Ecto neural progenitor cell (in vitro differentiated cells): ENCODE results near the gene HES4.
A peak's percentile ranks its signal among the peaks of the same experiment; 100 is the strongest.

Experiments used
- DNase-seq: peaks from one replicate; pipeline ENCODE4 v3.0.0-alpha.2; 2018; ENCODE audit warnings: low spot score

HES4 gene

DNA sequence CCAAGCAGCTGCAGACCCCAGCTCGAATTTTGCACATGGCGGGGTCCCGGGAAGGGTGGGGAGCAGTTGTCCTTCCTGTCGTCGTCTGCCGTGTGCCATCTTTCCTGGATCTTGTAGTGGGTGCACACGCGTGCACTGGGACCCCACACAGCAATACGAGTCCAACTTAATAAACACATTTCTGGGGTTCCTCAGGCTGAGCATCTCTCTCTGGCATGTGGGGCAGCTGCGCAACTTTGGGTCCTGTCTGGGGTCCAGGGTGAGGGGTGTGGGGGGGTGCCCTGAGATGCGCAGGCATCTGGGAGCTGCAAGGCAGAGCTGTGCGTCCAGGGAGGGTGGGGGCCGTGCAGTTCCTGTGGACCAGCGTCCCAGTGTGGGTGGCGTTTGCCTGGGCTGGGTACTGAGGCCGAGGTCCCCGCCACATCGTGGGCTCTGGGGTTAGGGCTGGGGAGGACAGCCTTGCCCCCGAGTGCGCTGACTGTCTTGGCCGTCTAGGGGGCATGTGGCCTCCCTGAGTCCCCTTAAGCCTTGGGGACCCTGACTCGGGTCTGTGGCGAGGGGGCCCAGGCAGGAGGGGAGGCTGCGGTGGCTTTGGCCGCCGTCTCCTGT, 34.3 kb downstream of the HES4 start:
- no peak for DNase-seq

DNA sequence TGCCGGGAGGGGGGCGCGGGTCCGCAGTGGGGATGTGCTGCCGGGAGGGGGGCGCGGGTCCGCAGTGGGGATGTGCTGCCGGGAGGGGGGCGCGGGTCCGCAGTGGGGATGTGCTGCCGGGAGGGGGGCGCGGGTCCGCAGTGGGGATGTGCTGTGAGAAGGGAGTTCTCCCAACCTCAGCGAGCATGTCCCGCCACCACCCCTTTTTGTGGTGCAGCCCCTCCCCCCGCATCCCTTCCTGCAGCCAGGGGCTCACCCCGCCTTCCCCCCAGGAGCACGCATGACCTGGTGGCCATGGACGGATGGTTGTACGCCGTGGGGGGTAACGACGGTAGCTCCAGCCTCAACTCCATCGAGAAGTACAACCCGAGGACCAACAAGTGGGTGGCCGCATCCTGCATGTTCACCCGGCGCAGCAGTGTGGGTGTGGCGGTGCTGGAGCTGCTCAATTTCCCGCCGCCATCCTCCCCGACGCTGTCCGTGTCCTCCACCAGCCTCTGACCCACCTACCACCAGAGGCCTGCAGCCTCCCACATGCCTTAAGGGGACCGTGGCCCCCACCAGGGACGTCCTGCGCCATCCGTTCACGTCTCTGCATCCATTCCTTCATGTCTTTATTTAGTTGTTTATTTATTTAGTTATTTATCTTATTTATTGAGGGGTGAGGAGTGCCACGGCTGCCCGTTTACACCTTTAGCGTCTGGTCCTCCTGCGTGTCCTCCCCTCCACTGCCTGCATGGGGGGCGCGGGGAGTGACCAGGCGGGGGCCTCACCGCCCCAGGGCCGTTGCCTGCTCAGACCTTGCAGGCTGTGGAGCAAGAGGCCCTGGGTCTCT, 35.0 kb downstream of the HES4 start:
- no peak for DNase-seq

DNA sequence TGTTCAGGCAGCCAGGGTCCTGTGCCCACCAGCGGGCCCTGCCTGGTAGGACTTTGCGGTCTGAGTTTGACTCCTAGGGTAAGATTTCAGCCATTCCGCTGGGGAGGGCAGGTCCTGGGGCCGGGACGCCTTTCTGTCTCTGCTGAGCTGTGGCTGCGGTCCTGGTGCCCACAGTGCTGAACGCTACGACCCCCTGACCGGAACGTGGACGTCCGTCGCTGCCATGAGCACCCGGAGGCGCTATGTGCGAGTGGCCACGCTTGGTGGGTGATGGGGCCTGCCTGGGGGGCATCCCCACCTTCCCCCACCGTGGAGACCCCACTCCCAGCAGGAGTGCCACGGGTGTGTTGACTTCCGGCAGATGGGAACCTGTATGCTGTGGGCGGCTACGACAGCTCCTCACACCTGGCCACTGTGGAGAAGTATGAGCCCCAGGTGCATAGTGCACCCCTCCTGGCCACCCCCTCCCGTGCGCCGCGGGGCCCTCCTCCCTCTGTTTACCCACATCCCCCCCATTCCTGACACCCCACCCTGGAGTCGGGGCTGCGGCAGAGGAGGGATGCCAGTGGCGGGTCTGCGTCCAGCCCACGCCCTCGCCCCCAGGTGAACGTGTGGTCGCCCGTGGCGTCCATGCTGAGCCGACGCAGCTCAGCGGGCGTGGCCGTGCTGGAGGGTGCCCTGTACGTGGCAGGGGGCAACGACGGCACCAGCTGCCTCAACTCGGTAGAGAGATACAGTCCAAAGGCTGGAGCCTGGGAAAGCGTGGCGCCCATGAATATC, 36.0 kb downstream of the HES4 start:
- no peak for DNase-seq

DNA sequence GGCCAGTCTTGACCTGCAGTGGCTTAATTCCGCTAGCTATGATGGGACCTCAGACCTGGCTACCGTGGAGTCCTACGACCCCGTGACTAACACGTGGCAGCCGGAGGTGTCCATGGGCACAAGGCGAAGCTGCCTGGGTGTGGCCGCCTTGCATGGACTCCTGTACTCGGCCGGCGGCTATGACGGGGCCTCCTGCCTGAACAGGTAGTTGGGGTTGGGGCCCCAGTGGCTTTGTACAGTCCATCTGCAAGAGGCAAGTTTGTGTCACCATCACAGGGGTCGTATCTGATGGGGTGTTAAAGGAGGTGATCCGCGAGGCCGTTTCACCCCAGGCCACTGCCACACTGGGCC, 36.6 kb downstream of the HES4 start:
- no peak for DNase-seq

DNA sequence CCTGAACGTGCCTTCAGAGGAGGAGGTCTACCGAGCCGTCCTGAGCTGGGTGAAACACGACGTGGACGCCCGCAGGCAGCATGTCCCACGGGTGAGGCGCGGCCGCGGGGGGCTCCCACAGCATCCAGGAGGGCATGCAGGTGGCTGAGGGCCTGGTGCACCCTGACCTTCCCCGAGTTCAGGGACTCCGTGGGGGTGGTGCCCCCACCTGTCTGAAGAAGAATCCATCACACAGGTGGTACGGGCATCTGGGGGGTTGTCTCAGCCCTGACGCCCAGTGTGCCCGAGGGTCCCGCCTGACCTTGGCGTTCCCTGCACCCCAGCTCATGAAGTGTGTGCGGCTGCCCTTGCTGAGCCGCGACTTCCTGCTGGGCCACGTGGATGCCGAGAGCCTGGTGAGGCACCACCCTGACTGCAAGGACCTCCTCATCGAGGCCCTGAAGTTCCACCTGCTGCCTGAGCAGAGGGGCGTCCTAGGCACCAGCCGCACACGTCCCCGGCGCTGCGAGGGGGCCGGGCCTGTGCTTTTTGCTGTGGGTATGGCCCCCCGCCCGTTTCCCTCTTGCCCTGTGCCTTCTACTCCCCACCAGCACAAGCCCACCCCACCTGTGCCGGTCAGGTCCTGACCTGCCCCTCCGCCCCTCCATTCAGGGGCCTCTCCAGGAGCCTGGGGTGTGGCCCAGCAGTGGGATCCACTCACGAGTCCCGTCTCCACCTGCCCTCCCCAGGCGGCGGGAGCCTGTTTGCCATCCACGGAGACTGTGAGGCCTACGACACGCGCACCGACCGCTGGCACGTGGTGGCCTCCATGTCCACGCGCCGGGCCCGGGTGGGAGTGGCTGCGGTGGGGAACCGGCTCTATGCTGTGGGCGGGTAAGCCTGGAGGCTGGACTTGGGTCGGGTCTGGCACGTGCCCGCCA, 37.3 kb downstream of the HES4 start:
- no peak for DNase-seq

DNA sequence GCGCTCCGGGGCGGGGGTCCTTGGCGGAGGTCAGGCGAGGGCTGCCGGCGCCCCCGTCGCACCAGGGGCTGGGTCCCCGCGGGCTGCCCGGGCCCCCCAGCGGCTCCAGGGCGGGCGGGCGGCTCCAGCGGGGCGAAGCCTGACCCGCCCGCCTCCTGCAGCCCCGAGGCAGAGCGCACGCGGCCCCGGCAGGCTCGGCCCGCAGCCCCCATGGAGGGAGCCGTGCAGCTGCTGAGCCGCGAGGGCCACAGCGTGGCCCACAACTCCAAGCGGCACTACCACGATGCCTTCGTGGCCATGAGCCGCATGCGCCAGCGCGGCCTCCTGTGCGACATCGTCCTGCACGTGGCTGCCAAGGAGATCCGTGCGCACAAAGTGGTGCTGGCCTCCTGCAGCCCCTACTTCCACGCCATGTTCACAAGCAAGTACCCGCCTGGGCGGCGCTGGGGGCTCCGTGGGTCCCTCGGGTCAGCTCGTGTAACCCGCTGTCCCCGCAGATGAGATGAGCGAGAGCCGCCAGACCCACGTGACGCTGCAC, 38.7 kb downstream of the HES4 start:
- no peak for DNase-seq

DNA sequence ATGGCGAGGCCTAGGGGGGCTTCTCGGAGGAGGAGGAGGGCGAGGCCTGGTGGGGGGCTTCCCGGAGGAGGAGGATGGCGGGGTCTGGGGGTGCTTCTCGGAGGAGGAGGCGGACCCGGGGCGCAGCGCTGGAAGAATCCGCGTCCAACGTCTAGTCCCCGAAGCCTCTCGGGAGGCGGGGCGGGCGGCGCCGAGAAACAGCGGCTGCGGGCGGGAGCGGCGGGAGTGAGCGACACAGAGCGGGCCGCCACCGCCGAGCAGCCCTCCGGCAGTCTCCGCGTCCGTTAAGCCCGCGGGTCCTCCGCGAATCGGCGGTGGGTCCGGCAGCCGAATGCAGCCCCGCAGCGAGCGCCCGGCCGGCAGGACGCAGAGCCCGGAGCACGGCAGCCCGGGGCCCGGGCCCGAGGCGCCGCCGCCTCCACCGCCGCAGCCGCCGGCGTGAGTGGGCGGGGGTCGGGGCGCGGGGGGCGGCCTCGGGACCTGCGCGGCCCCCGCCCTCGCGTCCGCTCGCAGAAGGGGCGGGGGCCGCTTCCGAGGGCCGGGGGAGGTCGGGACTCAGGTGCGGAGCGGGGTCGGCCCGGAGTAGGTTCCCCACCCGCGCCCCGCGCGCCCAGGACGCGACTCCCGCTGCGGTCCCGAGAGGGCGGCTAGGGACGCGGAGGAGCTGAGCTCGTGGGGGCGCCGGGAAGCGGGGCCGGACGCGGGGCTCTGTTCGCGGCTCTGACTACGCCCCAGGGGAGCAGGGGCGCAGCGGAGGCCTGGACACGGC, 39.4 kb downstream of the HES4 start, which contains the start of gene KLHL17:
KLHL17 (plus strand) TSS at position 222 of the 769 bp plus-strand sequence; CDS start at position 332, 110 bp downstream.
- DNase-seq = peak; percentile 88

DNA sequence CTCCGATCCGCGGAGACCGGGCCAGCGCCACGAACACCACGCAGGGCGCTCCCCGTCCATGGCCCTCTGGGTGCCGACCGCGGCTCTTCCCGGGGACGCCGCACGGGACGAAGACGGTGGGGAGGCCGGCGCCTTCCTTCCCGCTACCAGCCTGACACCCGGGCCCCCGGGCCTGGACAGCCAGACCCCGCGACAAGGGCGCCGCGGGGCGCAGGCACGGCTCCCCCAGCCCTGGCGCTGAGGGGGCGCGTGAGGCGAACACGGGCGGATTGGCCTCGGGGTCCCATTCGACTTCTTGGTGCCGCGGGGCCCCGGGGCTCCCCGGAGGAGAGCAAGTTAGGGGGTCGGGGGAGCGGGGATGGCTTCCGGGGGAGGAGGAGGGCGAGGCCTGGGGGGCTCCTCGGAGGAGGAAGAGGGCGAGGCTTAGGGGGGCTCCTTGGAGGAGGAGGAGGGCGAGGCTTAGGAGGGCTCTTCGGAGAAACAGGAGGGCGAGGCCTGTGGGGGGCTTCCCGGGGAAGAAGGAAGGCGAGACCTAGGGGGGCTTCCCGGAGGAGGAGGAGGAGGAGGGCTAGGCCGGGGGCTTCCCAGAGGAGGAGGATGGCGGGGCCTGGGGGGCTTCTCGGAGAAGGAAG, 40.0 kb downstream of the HES4 start:
- no peak for DNase-seq

DNA sequence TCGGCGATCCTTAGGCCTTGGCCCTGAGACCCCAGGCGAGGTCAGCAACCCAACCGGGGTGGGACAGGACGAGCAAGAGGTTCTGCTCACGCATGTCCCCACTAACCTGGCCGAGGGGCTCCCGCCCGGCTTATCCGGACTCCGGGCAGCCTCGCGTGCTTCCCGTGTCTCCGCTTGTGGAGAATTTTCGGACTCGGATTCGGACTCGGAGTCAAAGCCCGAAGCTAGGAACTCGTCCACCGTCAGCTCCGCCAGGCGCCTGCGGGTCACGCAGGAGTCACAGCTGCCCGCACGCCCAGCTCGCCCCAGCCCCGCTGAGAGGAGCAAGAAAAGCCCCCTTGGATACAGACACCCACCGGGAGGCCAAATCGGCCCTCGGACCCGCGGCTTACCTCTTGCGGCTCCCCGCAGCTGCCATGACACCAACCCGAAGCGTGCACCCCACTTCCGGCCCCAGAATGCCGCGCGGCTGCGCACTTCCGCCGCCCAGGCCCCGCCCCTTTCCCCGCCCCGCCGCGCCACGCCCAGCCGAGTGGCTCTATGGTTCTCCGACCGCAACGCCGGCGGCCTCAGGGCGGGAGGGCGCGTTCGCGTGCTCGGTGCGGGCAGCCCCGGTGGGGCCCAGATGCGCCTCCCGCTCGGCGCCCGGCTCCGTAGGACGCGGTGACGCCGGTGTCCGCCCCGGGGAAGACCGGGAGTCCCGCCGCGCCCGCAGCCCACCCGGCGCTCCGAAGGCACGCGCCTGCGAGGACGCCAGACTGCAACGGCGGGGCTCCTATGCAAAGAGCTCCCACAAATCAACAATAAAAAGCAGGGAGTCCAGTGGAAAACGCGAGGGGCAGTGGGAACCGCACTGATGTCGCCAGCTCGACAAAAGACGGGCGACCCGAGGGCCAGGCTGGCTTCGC, 40.8 kb downstream of the HES4 start, which contains the start of gene NOC2L:
NOC2L (minus strand) TSS at position 434 of the 908 bp plus-strand sequence; CDS start at position 418, 16 bp downstream.
- peak; percentile 97 for DNase-seq

DNA sequence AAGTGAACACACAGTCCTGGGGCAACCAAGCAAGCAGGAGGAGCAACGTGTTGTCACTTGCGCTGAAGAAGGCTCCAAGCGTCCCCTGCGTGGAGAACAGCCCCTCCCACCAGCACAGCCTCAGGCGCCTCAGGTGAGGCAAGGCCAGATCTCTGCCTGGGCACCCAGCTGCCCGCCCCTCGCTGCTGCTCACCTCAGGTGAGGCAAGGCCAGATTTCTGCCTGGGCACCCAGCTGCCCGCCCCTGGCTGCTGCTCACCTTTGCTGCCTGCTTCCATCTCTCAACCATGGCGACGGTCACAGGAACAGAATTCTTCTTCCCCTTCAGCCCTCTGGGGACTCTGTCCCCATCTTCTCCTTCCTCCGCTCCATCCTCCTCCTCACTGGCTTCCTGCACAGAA, 43.3 kb downstream of the HES4 start:
- no peak for DNase-seq

DNA sequence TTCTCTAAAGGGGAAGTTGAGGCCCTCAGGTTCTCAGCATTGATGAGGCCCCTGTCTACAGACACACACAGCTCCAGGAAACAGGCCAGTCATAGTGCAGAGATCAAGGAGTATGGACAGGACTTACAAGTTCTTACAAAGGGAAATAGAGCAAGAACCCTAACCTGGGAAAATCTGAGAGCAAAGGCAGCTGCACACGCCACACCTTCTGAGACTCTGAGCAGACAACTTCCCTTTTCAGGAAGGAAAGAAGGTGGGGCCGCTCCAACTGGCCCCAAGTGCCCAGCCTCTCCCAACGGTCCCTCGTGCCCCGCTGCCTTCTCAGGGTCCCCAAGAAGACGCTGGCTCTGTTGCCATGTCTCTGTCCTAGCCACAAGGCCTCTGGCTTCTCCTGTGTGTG, 44.4 kb downstream of the HES4 start:
- DNase-seq = no peak

DNA sequence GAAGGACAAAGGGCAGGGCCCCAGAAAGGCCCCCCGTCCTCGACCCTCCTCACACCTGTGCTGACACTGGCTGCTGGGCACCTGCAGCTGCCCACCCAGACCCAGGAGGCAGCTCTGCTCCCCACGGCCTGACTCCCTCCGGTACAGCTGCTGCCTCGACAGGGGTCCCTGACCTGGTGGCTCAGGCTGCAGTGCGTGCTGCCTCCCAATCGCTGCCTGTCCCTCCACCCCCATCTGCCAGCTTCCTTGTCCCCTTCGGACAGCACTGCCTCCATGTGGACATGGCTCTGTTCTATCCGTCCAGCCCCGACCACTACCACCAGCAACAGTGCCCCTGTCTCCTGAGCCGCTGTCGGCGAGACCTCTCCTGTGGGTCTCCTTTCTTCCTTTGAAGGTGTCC, 45.0 kb downstream of the HES4 start:
- DNase-seq = no peak

DNA sequence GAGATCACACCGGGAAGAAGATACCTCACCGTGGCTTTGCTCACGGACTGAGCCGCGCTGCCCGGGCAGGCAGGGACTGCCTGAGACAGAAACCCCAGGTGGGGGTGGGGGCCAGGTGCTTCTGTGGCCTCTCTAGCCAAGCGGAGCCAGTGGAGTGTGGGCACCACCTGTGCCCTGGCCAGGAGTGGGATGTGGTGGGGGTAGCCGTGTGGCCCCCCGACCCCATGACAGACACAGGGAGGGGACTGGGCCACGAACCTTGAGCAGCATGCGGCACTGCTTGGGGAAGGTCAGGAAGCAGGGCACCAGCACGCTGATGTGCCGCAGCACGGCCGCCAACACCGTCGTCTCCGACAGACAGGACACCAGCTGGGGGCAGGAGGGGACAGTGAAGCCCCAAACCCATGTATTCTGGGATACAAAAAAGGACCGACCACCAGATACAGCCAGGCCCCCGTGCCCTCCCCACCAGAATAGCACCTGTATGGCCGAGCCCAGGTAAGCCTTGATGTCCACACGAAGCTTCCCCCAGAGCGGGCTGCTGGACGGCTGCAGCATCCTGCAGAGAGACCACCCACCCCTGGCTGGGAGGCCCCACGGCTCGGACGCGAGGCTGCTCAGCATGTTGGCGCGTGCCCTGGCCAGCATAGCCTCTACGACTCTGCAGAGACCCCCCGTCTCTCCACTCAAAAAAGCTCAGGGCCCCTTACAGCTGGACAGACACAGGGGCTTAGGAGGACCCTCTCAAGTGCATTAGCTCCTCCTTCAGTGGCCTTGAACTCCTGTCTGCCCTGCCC, 46.2 kb downstream of the HES4 start:
- no peak for DNase-seq

DNA sequence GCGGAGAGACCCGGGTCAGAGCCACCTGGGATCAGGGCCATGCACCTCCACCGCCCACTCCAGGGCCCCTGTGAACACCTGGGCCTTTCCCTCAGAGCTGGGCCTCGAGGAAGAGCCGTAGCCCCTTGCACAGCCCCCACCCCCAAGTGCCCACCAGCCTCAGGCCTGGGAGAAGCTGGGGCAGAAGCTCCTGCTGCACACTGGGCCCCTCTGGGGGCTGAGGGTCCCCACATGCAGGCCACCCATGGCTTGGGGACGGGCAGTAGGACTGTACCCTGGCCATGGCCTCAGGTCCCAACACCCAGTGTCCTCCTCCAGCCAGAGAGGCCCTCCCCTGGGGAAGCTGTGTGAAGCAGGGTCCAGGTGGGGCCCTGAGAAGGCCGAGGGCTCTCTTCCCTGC, 47.3 kb downstream of the HES4 start:
- no peak for DNase-seq

DNA sequence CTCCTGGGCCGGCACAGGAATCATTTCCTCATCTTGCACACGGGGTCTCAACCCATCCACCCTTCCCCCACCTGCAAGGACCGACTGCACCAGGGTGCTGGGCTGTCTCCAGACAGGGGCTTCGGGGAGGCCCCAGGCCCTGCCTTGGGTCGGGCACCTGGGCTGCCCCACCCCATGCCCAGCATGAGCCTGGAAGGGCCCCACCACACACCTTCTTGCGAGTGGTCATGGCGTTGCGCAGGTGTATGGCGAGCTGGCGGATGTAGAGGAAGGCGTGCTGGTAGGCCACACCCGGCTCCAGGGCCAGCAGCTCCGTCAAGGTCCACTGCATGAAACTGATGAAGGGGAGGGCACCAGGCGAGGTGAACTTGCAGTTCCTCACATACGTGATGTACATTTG, 47.7 kb downstream of the HES4 start:
- DNase-seq = no peak

DNA sequence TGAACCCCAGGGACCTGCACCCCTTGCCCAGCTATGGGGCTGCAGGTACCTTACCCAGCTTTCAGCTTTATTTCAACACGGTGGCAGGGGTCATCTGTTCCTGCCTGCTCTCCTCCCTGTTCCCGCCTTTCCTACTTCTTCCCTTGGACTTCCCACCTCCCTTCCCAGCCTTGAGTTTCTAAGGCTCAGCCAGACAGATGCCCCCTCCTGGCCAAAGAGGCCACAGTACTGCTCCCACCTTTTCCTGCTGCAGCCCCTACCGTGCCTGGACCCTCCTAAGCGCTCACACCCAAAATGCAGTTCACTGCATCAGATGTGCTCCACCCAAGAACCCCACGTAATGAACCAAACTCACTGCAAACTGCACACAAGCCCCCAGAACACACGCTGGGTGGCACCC, 48.5 kb downstream of the HES4 start:
- no peak for DNase-seq

DNA sequence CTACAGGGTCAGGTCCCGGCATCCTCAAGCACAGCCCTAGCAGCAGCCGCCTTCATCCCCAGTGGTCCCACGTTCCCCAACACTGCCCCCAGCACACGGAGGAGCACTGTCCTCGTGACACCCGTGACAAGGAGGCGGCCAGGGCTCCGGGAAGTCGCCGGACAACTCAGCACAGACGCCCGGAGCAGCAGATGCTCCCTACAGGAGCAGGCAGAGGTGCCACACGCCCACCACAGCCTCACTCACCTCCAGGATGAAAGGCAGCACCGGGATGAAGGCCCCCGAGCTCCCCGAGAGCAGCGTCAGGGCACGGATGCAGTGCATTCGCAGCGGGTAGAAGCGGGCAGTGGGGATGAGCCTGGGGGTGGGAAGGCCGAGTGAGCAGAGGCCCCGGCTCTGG, 49.0 kb downstream of the HES4 start:
- no peak for DNase-seq

DNA sequence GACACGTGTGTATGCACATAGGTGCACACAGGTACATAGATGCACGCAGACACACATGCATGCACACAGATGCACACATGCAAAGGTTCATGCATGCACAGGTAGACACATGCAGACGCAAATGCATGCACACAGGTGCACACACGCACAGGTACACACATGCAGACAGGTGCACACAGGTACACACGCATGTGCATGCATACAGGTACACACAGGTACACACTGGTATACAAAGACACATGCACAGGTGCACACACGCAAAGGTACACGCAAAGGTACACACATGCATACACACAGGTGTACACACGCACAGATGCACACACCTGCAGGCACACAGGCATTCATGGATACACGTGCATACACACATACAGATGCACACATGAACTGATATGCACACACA, 49.6 kb downstream of the HES4 start:
- DNase-seq = no peak
